Subcutaneous abdominal adipose tissue (tissue), 5 donors: ENCODE results near the gene GZMM.

Experiments used
- H3K27ac ChIP-seq: one replicate; pipeline ENCODE4 v1.7.0; 2013; ENCODE audit warnings: low read depth, mild to moderate bottlenecking, inconsistent platforms, low read length, moderate library complexity
- H3K27me3 ChIP-seq, 5 donors: one replicate each; pipeline ENCODE4 v1.7.0; 2013; ENCODE audit warnings: low read length in 5 of 5, inconsistent platforms in 1 of 5; ENCODE audit not compliant: control insufficient read depth in 5 of 5, insufficient read depth in 4 of 5
- H3K36me3 ChIP-seq, 5 donors: one replicate each; pipeline ENCODE4 v1.7.0; 2013; ENCODE audit warnings: low read length in 5 of 5; ENCODE audit not compliant: control insufficient read depth in 5 of 5, insufficient read depth in 5 of 5
- H3K4me1 ChIP-seq, 5 donors: one replicate each; pipeline ENCODE4 v1.7.0; 2013; ENCODE audit warnings: low read length in 5 of 5, mild to moderate bottlenecking in 3 of 5, moderate library complexity in 1 of 5; ENCODE audit not compliant: control insufficient read depth in 5 of 5, insufficient read depth in 5 of 5
- H3K4me3 ChIP-seq, 5 donors: one replicate each; pipeline ENCODE4 v1.7.0; 2013; ENCODE audit warnings: low read length in 5 of 5, low read depth in 1 of 5
- H3K9ac ChIP-seq, 5 donors: one replicate each; pipeline ENCODE4 v1.7.0; 2013; ENCODE audit warnings: low read length in 5 of 5, mild to moderate bottlenecking in 4 of 5, moderate library complexity in 3 of 5
- H3K9me3 ChIP-seq, 5 donors: one replicate each; pipeline ENCODE4 v1.7.0; 2013; ENCODE audit warnings: low read length in 5 of 5; ENCODE audit not compliant: control insufficient read depth in 5 of 5
- donor health status: healthy.
- donor health status: healthy.
- donor health status: healthy.
- donor health status: healthy.
- donor health status: healthy.

GZMM gene

GRCh38 chr19:498977-499623, 44.8 kb upstream of the GZMM start:
- no peaks in the 10 kb centered on the region for H3K36me3 ChIP-seq
- H3K27ac ChIP-seq: no peak overlapping the region
- H3K9me3 ChIP-seq: no peaks in the 10 kb centered on the region
- H3K4me3 ChIP-seq: no peak overlapping the region
- peaks cover 9 to 27% (median 18%) of the 10 kb centered on the region in 5 donors for H3K27me3 ChIP-seq
- H3K4me1 ChIP-seq: peaks cover 0 to 9% (median 5%) of the 10 kb centered on the region in 5 donors
- no peak overlapping the region for H3K9ac ChIP-seq

- H3K27me3 ChIP-seq: peaks cover 9 to 16% (median 10%) of the 10 kb centered on the region in 5 donors
- no peak overlapping the region for H3K4me3 ChIP-seq
- peaks cover 0 to 11% (median 9%) of the 10 kb centered on the region in 5 donors for H3K4me1 ChIP-seq
- no peak overlapping the region for H3K27ac ChIP-seq
- no peaks in the 10 kb centered on the region for H3K9me3 ChIP-seq
- H3K36me3 ChIP-seq: no peaks in the 10 kb centered on the region
- H3K9ac ChIP-seq: no peak overlapping the region
Measured at GRCh38 chr19:501646-502045, 42.2 kb upstream of the GZMM start.

- no peak overlapping the region for H3K4me3 ChIP-seq
- no peaks in the 10 kb centered on the region for H3K27me3 ChIP-seq
Measured at GRCh38 chr19:504616-505015, 39.2 kb upstream of the GZMM start.

GRCh38 chr19:506404-507285, 37.2 kb upstream of the GZMM start:
- H3K9ac ChIP-seq: peak overlapping the region; percentile 63 to 88 (median 83)
- H3K4me3 ChIP-seq: peak overlapping the region; percentile 75 to 97 (median 89)
- no peaks in the 10 kb centered on the region for H3K9me3 ChIP-seq
- H3K36me3 ChIP-seq: peaks cover 0 to 6% (median 4%) of the 10 kb centered on the region in 5 donors
- peaks cover 6 to 35% (median 34%) of the 10 kb centered on the region in 5 donors for H3K4me1 ChIP-seq
- no peaks in the 10 kb centered on the region for H3K27me3 ChIP-seq
- H3K27ac ChIP-seq: peak overlapping the region; percentile 88

More at GRCh38 chr19:504616-505015, 39.2 kb upstream of the GZMM start:
- Histone ChIP-seq H3K9me3 (no peaks in the 10 kb centered on the region), H3K4me1 (peaks cover 0 to 20% (median 20%) of the 10 kb centered on the region in 5 donors), H3K36me3 (peaks cover 0 to 4% (median 2%) of the 10 kb centered on the region in 5 donors), H3K9ac (no peak overlapping the region), H3K27ac (no peak overlapping the region)

GRCh38 chr19:507286-508203, 36.3 kb upstream of the GZMM start, which contains the start of gene TPGS1:
Gene TPGS1, plus strand, starts transcription at chr19:507497. Its CDS starts 10 bp downstream, at chr19:507507.
- Histone ChIP-seq H3K4me1 (peaks cover 6 to 36% (median 35%) of the 10 kb centered on the region in 5 donors), H3K4me3 (peak within 1 kb of the TSS; percentile 75 to 97 (median 89)), H3K9ac (peak within 1 kb of the TSS; percentile 63 to 88 (median 83)), H3K27ac (peak within 1 kb of the TSS; percentile 88), H3K36me3 (peaks cover 0 to 6% (median 4%) of the 10 kb centered on the region in 5 donors), H3K9me3 (no peaks in the 10 kb centered on the region), H3K27me3 (no peaks in the 10 kb centered on the region)

GRCh38 chr19:508204-509150, 35.4 kb upstream of the GZMM start:
- H3K4me3 ChIP-seq: peak overlapping the region; percentile 53 to 97 (median 89)
- peak overlapping the region in 4 of 5 donors; percentile 37 to 88 (median 84) for H3K9ac ChIP-seq
- H3K27me3 ChIP-seq: no peaks in the 10 kb centered on the region
- no peaks in the 10 kb centered on the region for H3K9me3 ChIP-seq
- peaks cover 6 to 43% (median 35%) of the 10 kb centered on the region in 5 donors for H3K4me1 ChIP-seq
- peaks cover 0 to 7% (median 4%) of the 10 kb centered on the region in 5 donors for H3K36me3 ChIP-seq
- no peak overlapping the region for H3K27ac ChIP-seq

GRCh38 chr19:510606-511100, 33.2 kb upstream of the GZMM start:
- H3K27ac ChIP-seq: peak overlapping the region; percentile 76
- peaks cover 0 to 13% (median 4%) of the 10 kb centered on the region in 5 donors for H3K36me3 ChIP-seq
- peaks cover 6 to 43% (median 35%) of the 10 kb centered on the region in 5 donors for H3K4me1 ChIP-seq
- peak overlapping the region in 3 of 5 donors; percentile 18 to 42 (median 34) for H3K4me3 ChIP-seq
- H3K9ac ChIP-seq: peak overlapping the region in 4 of 5 donors; percentile 22 to 74 (median 38)
- H3K27me3 ChIP-seq: no peaks in the 10 kb centered on the region
- no peaks in the 10 kb centered on the region for H3K9me3 ChIP-seq

GRCh38 chr19:511101-511851, 32.6 kb upstream of the GZMM start:
- Histone ChIP-seq H3K4me1 (peaks cover 6 to 41% (median 34%) of the 10 kb centered on the region in 5 donors), H3K9ac (peak overlapping the region in 4 of 5 donors; percentile 22 to 74 (median 38)), H3K9me3 (no peaks in the 10 kb centered on the region), H3K27me3 (no peaks in the 10 kb centered on the region), H3K4me3 (peak overlapping the region in 3 of 5 donors; percentile 18 to 42 (median 34)), H3K36me3 (peaks cover 0 to 13% (median 4%) of the 10 kb centered on the region in 5 donors), H3K27ac (peak overlapping the region; percentile 76)
